Calu3 (cell line): ENCODE data around the gene PRR16. TPM values are rescaled to one million over a fixed set of nuclear protein-coding genes. Genes with fewer than 3 reads are reported as not detected.
A peak's percentile ranks its signal among the peaks of the same experiment; 100 is the strongest.

Source experiments
- BruUV-seq: library from RNA; stranded (reverse); fragments of 400-500 nt; replicated peaks from 2 replicates; lab custom pipeline; 2021; lab: Mats Ljungman, UMichigan
- CTCF ChIA-PET: fragments of 300-600 bp; sonication (Branson Sonifier 250); formaldehyde crosslinking; loops from one replicate; lab custom pipeline; 2022; ENCODE audit warnings: antibody characterized with exemption; lab: Charles Lee
- DNase-seq: peaks from one replicate; pipeline ENCODE4 v3.0.0; 2022
- H3K27ac Mint-ChIP-seq: one replicate; pipeline ENCODE4 v1.8.0; 2022; ENCODE audit warnings: mixed read lengths; ENCODE audit not compliant: unreplicated experiment
- H3K27me3 Mint-ChIP-seq: one replicate; pipeline ENCODE4 v1.8.0; 2022; ENCODE audit warnings: mixed read lengths; ENCODE audit not compliant: unreplicated experiment
- H3K36me3 Mint-ChIP-seq: one replicate; pipeline ENCODE4 v1.8.0; 2022; ENCODE audit warnings: mild to moderate bottlenecking, moderate library complexity, mixed read lengths; ENCODE audit not compliant: insufficient read depth, unreplicated experiment
- H3K4me1 Mint-ChIP-seq: one replicate; pipeline ENCODE4 v1.8.0; 2022; ENCODE audit warnings: mild to moderate bottlenecking, low read depth, mixed read lengths; ENCODE audit not compliant: unreplicated experiment
- H3K4me3 Mint-ChIP-seq: one replicate; pipeline ENCODE4 v1.8.0; 2022; ENCODE audit warnings: mild to moderate bottlenecking, low read depth, moderate library complexity, mixed read lengths; ENCODE audit not compliant: unreplicated experiment
- H3K9me3 Mint-ChIP-seq: one replicate; pipeline ENCODE4 v1.8.0; 2022; ENCODE audit warnings: low read depth, mixed read lengths; ENCODE audit not compliant: unreplicated experiment
- intact Hi-C: fragments of 100-400 bp; cut with micrococcal nuclease; formaldehyde crosslinking; loops from one replicate; pipeline ENCODE4 v1.10.0; 2022; ENCODE audit not compliant: unreplicated experiment
- total RNA-seq: library from RNA; stranded (reverse); gene quantifications from 2 replicates; pipeline ENCODE4 v1.2.3, GENCODE V29; 2022
- TF ChIP-seq, protein P1 (sequence below): fragments of 200-600 bp; IDR thresholded peaks from one replicate; pipeline ENCODE4 v1.8.0; 2022; ENCODE audit warnings: antibody characterized with exemption; ENCODE audit not compliant: unreplicated experiment

Gene PRR16
- total RNA-seq, 1 experiment from 2014 or later, result 2.9 TPM

DNA sequence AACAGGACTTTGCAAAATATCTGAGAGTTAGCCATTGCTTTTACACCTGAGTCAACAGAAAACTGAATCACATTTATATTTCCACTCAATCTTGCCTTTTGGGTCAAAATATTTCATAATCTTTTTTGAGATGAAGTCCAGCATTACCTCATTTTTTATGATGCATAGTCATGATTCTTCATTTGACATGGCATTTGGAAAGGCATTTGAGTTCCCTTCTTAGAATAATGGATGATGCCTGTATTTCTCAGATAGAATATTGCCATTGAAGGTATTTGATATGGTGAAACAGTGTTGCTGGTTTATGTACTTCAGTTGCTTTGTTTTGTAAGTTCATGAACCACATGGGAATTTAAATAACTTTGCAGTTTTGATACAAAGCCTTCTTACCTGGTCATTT lies 180.4 kb downstream of the PRR16 start:
- DNase-seq, result no peak
- intact Hi-C loops, result no loop called here
- Mint-ChIP-seq H3K9me3 (no peaks in the 10 kb centered on the region), H3K4me3 (no peak overlapping the region), H3K27me3 (no peaks in the 10 kb centered on the region), H3K4me1 (peaks cover 19% of the 10 kb centered on the region), H3K27ac (no peak overlapping the region), H3K36me3 (no peaks in the 10 kb centered on the region)
- TF ChIP-seq, protein P1, sequence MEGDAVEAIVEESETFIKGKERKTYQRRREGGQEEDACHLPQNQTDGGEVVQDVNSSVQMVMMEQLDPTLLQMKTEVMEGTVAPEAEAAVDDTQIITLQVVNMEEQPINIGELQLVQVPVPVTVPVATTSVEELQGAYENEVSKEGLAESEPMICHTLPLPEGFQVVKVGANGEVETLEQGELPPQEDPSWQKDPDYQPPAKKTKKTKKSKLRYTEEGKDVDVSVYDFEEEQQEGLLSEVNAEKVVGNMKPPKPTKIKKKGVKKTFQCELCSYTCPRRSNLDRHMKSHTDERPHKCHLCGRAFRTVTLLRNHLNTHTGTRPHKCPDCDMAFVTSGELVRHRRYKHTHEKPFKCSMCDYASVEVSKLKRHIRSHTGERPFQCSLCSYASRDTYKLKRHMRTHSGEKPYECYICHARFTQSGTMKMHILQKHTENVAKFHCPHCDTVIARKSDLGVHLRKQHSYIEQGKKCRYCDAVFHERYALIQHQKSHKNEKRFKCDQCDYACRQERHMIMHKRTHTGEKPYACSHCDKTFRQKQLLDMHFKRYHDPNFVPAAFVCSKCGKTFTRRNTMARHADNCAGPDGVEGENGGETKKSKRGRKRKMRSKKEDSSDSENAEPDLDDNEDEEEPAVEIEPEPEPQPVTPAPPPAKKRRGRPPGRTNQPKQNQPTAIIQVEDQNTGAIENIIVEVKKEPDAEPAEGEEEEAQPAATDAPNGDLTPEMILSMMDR, result no peak
- BruUV-seq, result no TSS peak
- CTCF ChIA-PET, result no interaction called here

DNA sequence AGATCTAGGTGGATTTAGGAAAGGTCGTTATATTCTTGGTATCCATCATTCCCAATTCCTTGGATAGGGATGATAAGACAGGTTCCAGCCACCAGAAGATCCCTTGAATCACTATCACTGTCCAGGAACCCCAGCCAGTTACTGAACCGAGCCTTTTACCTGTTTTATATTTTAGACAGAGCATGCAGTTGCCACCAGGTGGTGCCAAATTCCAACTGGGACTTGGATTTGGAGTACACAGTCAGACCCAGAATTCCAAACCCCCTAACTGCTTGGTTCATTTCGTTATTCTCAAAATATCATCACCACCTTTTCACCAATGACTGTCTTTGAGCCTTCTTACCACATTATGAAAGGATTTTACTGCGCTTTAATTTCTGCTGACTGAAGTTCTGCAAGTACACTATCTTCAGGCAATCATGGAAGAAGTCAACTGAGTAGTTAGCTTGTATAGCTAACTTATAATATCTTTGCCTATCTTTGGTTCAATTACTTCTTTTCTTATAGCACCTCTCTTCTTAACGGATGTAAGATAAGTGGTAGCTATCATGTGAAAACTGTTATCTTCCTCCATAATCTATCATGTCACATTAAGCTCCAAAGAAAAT lies 191.8 kb downstream of the PRR16 start:
- DNase-seq, result peak; percentile 37
- no peaks in the 10 kb centered on the region for H3K27me3 Mint-ChIP-seq
- H3K27ac Mint-ChIP-seq, result no peak overlapping the region
- intact Hi-C loops, result no loop called here
- no peaks in the 10 kb centered on the region for H3K36me3 Mint-ChIP-seq
- CTCF ChIA-PET, result no interaction called here
- no peak overlapping the region for H3K4me3 Mint-ChIP-seq
- BruUV-seq, result no TSS peak
- peaks cover 6% of the 10 kb centered on the region for H3K4me1 Mint-ChIP-seq
- H3K9me3 Mint-ChIP-seq, result no peaks in the 10 kb centered on the region
- TF ChIP-seq, protein P1, result no peak

GRCh38 chr5:120657104-120657503 lies 193.0 kb downstream of the PRR16 start:
- TF ChIP-seq, protein P1, result no peak
- intact Hi-C loops, result no loop called here
- Mint-ChIP-seq H3K27me3 (no peaks in the 10 kb centered on the region), H3K9me3 (no peaks in the 10 kb centered on the region), H3K27ac (no peak overlapping the region), H3K4me3 (no peak overlapping the region), H3K36me3 (no peaks in the 10 kb centered on the region), H3K4me1 (peaks cover 6% of the 10 kb centered on the region)
- DNase-seq, result no peak
- CTCF ChIA-PET, result no interaction called here
- no TSS peak for BruUV-seq

DNA sequence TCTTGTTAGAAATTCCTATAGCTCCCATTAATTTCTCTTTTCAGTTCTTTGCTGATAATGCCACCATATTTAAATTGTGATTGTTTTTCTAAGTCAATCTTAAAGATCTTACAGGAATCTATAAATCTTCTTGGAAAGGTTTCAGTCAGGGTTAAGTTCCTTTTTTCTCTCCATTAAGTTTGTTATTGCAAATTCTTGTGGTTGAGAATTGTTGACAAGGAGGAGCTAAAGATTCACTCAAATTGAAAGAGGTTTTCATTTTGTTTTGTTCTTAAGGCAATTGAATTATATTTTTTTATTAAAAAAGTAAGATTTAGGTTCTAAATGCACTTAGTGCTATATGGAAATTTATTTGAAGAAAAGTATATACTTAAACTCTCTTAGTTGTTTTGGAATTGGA lies 213.4 kb downstream of the PRR16 start:
- intact Hi-C loops, result no loop called here
- DNase-seq, result no peak
- Mint-ChIP-seq H3K36me3 (no peaks in the 10 kb centered on the region), H3K27ac (no peak overlapping the region), H3K27me3 (no peaks in the 10 kb centered on the region), H3K4me3 (no peak overlapping the region), H3K9me3 (no peaks in the 10 kb centered on the region), H3K4me1 (peaks cover 15% of the 10 kb centered on the region)
- CTCF ChIA-PET, result interaction anchor here (0.7 kb wide), 1 partner anchor 980 kb away, joined by 6 read pairs; no protein-coding TSS in a partner anchor
- no TSS peak for BruUV-seq
- TF ChIP-seq, protein P1, result no peak
